Skeletal muscle satellite cell (primary cell): ENCODE data around the gene PSME3IP1.
"Not testable (repeated sequence)": the region's sequence is repeated elsewhere in the genome, so short reads cannot be mapped to it uniquely, and the experiment has no call there.

Experiments used
- H3K27me3 ChIP-seq: 2 replicates; pipeline ENCODE4 v1.7.0; 2013; ENCODE audit warnings: low read length; ENCODE audit not compliant: control insufficient read depth, insufficient read depth
- H3K36me3 ChIP-seq: 2 replicates; pipeline ENCODE4 v1.7.0; 2013; ENCODE audit warnings: mild to moderate bottlenecking, control low read depth, low read length; ENCODE audit not compliant: insufficient read depth
- H3K4me1 ChIP-seq: 2 replicates; pipeline ENCODE4 v1.7.0; 2013; ENCODE audit warnings: low read length; ENCODE audit not compliant: control insufficient read depth, insufficient read depth
- H3K4me2 ChIP-seq: 2 replicates; pipeline ENCODE4 v1.7.0; 2013; ENCODE audit warnings: mild to moderate bottlenecking, low read length
- H3K4me3 ChIP-seq: 2 replicates; pipeline ENCODE4 v1.7.0; 2013; ENCODE audit warnings: low read length
- H3K9ac ChIP-seq: 2 replicates; pipeline ENCODE4 v1.7.0; 2013; ENCODE audit warnings: mild to moderate bottlenecking, low read depth, low read length, moderate library complexity
- H3K9me3 ChIP-seq: replicated peaks from 2 replicates; pipeline ENCODE4 v1.7.0; 2013; ENCODE audit warnings: mild to moderate bottlenecking, control low read depth, low read length

PSME3IP1 gene

GRCh38 chr16:57194512-57194911, 8.7 kb upstream of the PSME3IP1 start:
- Histone ChIP-seq H3K4me2 (peak overlapping the region; percentile 81), H3K9ac (peak overlapping the region; percentile 83), H3K4me3 (peak overlapping the region; percentile 49), H3K9me3 (no peaks in the 10 kb centered on the region), H3K4me1 (peaks cover 70% of the 10 kb centered on the region), H3K27me3 (no peaks in the 10 kb centered on the region), H3K36me3 (no peaks in the 10 kb centered on the region)

- Histone ChIP-seq H3K36me3 (no peaks in the 10 kb centered on the region), H3K9me3 (no peaks in the 10 kb centered on the region), H3K4me3 (no peak overlapping the region), H3K27me3 (no peaks in the 10 kb centered on the region), H3K4me2 (peak overlapping the region; percentile 81), H3K4me1 (peaks cover 73% of the 10 kb centered on the region), H3K9ac (peak overlapping the region; percentile 83)
Measured at GRCh38 chr16:57192720-57193486, 7.1 kb upstream of the PSME3IP1 start.

GRCh38 chr16:57192146-57192545, 6.3 kb upstream of the PSME3IP1 start:
- peaks cover 72% of the 10 kb centered on the region for H3K4me1 ChIP-seq
- H3K27me3 ChIP-seq = no peaks in the 10 kb centered on the region
- H3K36me3 ChIP-seq = no peaks in the 10 kb centered on the region
- peak overlapping the region; percentile 81 for H3K4me2 ChIP-seq
- H3K4me3 ChIP-seq = peak overlapping the region; percentile 34
- no peaks in the 10 kb centered on the region for H3K9me3 ChIP-seq
- peak overlapping the region; percentile 83 for H3K9ac ChIP-seq

- H3K4me1 ChIP-seq = peaks cover 65% of the 10 kb centered on the region
- H3K9me3 ChIP-seq = no peaks in the 10 kb centered on the region
- peak overlapping the region; percentile 34 for H3K4me3 ChIP-seq
- H3K36me3 ChIP-seq = no peaks in the 10 kb centered on the region
- peak overlapping the region; percentile 83 for H3K9ac ChIP-seq
- H3K27me3 ChIP-seq = no peaks in the 10 kb centered on the region
- H3K4me2 ChIP-seq = peak overlapping the region; percentile 81
Measured at GRCh38 chr16:57191056-57191571, 5.3 kb upstream of the PSME3IP1 start.

GRCh38 chr16:57190136-57190535, 4.3 kb upstream of the PSME3IP1 start:
- H3K4me3 ChIP-seq = no peak overlapping the region
- H3K4me2 ChIP-seq = peak overlapping the region; percentile 81
- H3K9ac ChIP-seq = peak overlapping the region; percentile 9
- no peaks in the 10 kb centered on the region for H3K9me3 ChIP-seq
- H3K4me1 ChIP-seq = peaks cover 59% of the 10 kb centered on the region
- H3K27me3 ChIP-seq = no peaks in the 10 kb centered on the region
- H3K36me3 ChIP-seq = no peaks in the 10 kb centered on the region

- H3K4me3 ChIP-seq = not testable (repeated sequence)
Measured at GRCh38 chr16:57189527-57189926, 3.7 kb upstream of the PSME3IP1 start.

GRCh38 chr16:57188711-57189002, 2.8 kb upstream of the PSME3IP1 start:
- Histone ChIP-seq H3K36me3 (no peaks in the 10 kb centered on the region), H3K27me3 (no peaks in the 10 kb centered on the region), H3K9me3 (no peaks in the 10 kb centered on the region), H3K4me2 (no peak overlapping the region), H3K4me3 (no peak overlapping the region), H3K9ac (no peak overlapping the region), H3K4me1 (peaks cover 54% of the 10 kb centered on the region)

More at GRCh38 chr16:57189527-57189926, 3.7 kb upstream of the PSME3IP1 start:
- not testable (repeated sequence) for H3K9me3 ChIP-seq, H3K36me3 ChIP-seq, H3K27me3 ChIP-seq, H3K4me2 ChIP-seq, H3K9ac ChIP-seq
- peaks cover 62% of the 10 kb centered on the region for H3K4me1 ChIP-seq

GRCh38 chr16:57187902-57188710, 2.3 kb upstream of the PSME3IP1 start:
- Histone ChIP-seq H3K4me3 (peak overlapping the region; percentile 93), H3K9ac (peak overlapping the region; percentile 98), H3K4me2 (peak overlapping the region; percentile 93), H3K4me1 (peaks cover 49% of the 10 kb centered on the region)
- not testable (repeated sequence) for H3K9me3 ChIP-seq, H3K27me3 ChIP-seq, H3K36me3 ChIP-seq

GRCh38 chr16:57186872-57187854, 1.3 kb upstream of the PSME3IP1 start:
- no peaks in the 10 kb centered on the region for H3K27me3 ChIP-seq
- H3K4me1 ChIP-seq = peaks cover 39% of the 10 kb centered on the region
- H3K36me3 ChIP-seq = no peaks in the 10 kb centered on the region
- H3K9me3 ChIP-seq = no peaks in the 10 kb centered on the region
- peak overlapping the region; percentile 98 for H3K9ac ChIP-seq
- H3K4me2 ChIP-seq = peak overlapping the region; percentile 93
- peak overlapping the region; percentile 93 for H3K4me3 ChIP-seq

GRCh38 chr16:57185446-57185944, 344 bp downstream of the PSME3IP1 start:
- no peaks in the 10 kb centered on the region for H3K9me3 ChIP-seq
- H3K27me3 ChIP-seq = no peaks in the 10 kb centered on the region
- peak overlapping the region; percentile 98 for H3K9ac ChIP-seq
- peak overlapping the region; percentile 87 for H3K4me3 ChIP-seq
- H3K4me1 ChIP-seq = peaks cover 23% of the 10 kb centered on the region
- H3K36me3 ChIP-seq = no peaks in the 10 kb centered on the region
- H3K4me2 ChIP-seq = peak overlapping the region; percentile 86
